RWPE2 (cell line): Measurements from ENCODE around the gene GMCL2.

ENCODE experiments used
- ATAC-seq: fragments of 200-7000 bp; cut with Tn5 transposase; 3 replicates; pipeline ENCODE4 v1.9.1; 2021; ENCODE audit warnings: low read depth
- DNase-seq: peaks from one replicate; pipeline ENCODE4 v3.0.0-alpha.2; 2020; ENCODE audit warnings: low spot score
- H3K27ac ChIP-seq: fragments of 450-650 bp; 2 replicates; pipeline ENCODE4 v1.5.1; 2017; ENCODE audit warnings: mild to moderate bottlenecking; ENCODE audit not compliant: poor library complexity, severe bottlenecking
- H3K27me3 ChIP-seq: fragments of 250-450 bp; sonication (Bioruptor Pico); 2 replicates; pipeline ENCODE4 v1.5.1; 2021; ENCODE audit warnings: mild to moderate bottlenecking, moderate library complexity; ENCODE audit not compliant: insufficient read depth, poor library complexity, severe bottlenecking
- H3K36me3 ChIP-seq: fragments of 250-450 bp; sonication (Bioruptor Pico); 2 replicates; pipeline ENCODE4 v1.5.1; 2020; ENCODE audit warnings: low read depth, mild to moderate bottlenecking, moderate library complexity
- H3K4me1 ChIP-seq: fragments of 250-450 bp; sonication (Bioruptor Pico); 2 replicates; pipeline ENCODE4 v1.5.1; 2021; ENCODE audit warnings: mild to moderate bottlenecking, moderate library complexity; ENCODE audit not compliant: insufficient read depth, poor library complexity, severe bottlenecking
- H3K4me3 ChIP-seq: fragments of 250-450 bp; sonication (Bioruptor Pico); 2 replicates; pipeline ENCODE4 v1.5.1; 2021; ENCODE audit warnings: mild to moderate bottlenecking, moderate library complexity; ENCODE audit not compliant: severe bottlenecking
- H3K9me3 ChIP-seq: fragments of 250-450 bp; sonication (Bioruptor Pico); 2 replicates; pipeline ENCODE4 v1.5.1; 2021; ENCODE audit warnings: mild to moderate bottlenecking, moderate library complexity; ENCODE audit not compliant: severe bottlenecking
- TF ChIP-seq, protein P1 (sequence below): fragments of 450-650 bp; IDR thresholded peaks from one replicate; pipeline ENCODE4 v1.5.1; 2017; ENCODE audit warnings: mild to moderate bottlenecking, moderate library complexity; ENCODE audit not compliant: poor library complexity, severe bottlenecking

The GMCL2 gene

DNA sequence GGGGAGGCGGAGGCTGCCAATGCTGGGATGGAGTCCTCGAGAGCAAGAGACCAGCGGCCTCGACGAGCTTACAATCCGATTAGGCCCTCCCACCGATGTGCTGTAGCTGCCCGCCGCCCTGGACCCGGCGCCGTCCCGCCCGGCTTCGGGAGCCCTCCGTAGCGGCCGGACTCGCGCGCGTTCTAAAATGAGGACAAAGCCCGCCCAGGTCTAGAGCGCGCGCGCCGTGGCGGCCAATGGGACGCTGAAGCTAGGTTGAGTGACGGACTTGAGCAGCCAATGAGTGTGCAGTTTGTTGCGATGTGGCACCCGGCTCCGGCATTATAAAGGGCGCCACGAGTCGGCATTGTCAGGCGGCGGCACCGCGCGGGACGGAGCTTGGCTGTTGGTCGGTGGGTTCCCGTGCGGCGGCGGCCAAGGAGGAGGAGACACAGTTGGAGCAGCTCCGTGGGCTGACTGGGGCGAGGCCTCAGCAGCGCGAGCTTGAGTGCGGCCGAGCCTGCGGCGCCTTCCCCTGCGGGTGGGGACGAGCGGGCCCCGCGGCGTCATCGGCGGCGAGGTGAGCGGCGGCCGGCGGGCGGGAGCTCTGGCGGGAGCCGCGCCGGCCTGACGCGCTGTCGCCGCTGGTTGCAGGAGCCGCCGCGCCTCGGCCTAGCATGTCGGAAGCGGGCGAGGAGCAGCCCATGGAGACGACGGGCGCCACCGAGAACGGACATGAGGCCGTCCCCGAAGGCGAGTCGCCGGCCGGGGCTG is 17.2 kb upstream of the GMCL2 start, which contains the start of gene HNRNPAB:
HNRNPAB (plus strand) TSS at position 352 of the 753 bp plus-strand sequence; CDS start at position 657, 305 bp downstream.
- H3K27me3 ChIP-seq, result no peaks in the 10 kb centered on the region
- peak within 1 kb of the TSS; percentile 94 for H3K4me3 ChIP-seq
- ATAC-seq (peak; percentile 83), DNase-seq (peak; percentile 95)
- peaks cover 41% of the 10 kb centered on the region for H3K36me3 ChIP-seq
- H3K4me1 ChIP-seq, result peaks cover 20% of the 10 kb centered on the region
- H3K27ac ChIP-seq, result peak within 1 kb of the TSS; percentile 85
- H3K9me3 ChIP-seq, result no peaks in the 10 kb centered on the region
- TF ChIP-seq, protein P1, sequence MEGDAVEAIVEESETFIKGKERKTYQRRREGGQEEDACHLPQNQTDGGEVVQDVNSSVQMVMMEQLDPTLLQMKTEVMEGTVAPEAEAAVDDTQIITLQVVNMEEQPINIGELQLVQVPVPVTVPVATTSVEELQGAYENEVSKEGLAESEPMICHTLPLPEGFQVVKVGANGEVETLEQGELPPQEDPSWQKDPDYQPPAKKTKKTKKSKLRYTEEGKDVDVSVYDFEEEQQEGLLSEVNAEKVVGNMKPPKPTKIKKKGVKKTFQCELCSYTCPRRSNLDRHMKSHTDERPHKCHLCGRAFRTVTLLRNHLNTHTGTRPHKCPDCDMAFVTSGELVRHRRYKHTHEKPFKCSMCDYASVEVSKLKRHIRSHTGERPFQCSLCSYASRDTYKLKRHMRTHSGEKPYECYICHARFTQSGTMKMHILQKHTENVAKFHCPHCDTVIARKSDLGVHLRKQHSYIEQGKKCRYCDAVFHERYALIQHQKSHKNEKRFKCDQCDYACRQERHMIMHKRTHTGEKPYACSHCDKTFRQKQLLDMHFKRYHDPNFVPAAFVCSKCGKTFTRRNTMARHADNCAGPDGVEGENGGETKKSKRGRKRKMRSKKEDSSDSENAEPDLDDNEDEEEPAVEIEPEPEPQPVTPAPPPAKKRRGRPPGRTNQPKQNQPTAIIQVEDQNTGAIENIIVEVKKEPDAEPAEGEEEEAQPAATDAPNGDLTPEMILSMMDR, result no peak

DNA sequence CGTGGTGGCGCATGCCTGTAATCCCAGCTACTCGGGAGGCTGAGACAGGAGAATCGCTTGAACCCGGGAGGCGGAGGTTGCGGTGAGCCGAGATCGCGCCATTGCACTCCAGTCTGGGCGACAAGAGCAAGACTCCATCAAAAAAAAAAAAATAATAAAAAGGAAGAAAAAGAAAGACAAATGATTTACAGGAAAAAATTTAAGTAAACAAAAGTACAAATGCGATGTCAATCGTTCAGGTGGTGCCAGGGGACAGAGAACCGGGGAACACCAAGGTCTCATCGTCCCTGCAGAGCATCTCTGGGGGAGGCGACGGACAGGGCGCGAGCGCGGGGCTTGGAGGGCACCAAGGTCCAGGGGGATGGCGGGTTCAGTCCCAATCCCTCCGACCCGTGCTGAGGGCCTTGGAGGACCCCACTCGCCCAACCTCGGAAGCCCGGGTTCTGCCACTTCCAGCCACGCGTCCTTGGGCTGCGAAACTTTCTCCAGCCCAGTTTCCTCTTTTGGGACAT is 16.6 kb upstream of the GMCL2 start:
- ATAC-seq (peak; percentile 1; the same call in 1 of the 3 replicates), DNase-seq (no peak)
- Histone ChIP-seq H3K36me3 (peaks cover 34% of the 10 kb centered on the region), H3K4me1 (peaks cover 20% of the 10 kb centered on the region), H3K9me3 (no peaks in the 10 kb centered on the region), H3K4me3 (peak overlapping the region; percentile 94), H3K27me3 (no peaks in the 10 kb centered on the region), H3K27ac (peak overlapping the region; percentile 85)
- TF ChIP-seq, protein P1, result no peak

DNA sequence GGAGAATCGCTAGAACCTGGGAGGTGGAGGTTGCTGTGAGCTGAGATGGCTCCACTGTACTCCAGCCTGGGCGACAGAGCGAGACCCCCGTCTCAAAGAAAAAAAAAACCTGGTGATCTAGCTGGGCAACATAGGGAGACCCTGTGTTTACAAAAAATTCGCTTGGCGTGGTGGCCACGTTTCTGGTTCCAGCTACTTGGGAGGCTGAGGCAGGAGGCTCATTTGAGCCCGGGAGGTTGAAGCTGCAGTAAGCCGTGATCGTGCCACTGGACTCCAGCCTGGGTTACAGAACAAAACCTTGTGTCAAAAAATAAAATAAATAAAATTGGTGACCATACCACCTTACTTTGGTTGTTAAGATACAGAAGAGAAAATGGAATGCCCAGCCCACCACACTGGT is 15.4 kb upstream of the GMCL2 start:
- DNase-seq, result peak; percentile 29
- no peaks in the 10 kb centered on the region for H3K9me3 ChIP-seq
- no peaks in the 10 kb centered on the region for H3K27me3 ChIP-seq
- no peak for ATAC-seq
- no peak overlapping the region for H3K4me3 ChIP-seq
- peaks cover 23% of the 10 kb centered on the region for H3K36me3 ChIP-seq
- H3K4me1 ChIP-seq, result peaks cover 20% of the 10 kb centered on the region
- H3K27ac ChIP-seq, result no peak overlapping the region
- TF ChIP-seq, protein P1, result no peak

DNA sequence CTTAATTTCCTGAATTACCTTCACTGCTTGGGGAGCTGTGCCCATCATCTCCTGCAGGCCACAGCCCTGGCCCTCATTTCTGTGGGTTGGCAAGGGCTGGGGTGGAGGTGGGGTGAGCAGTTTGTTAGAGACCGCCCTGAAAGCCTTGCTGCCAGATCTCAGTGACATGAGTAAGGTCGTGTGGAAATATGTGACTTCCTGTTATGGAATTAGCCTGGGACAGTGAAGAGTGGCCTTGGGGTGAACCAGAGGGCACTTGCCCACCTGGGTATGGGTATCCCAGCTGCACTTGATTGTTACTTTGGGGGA is 14.7 kb upstream of the GMCL2 start:
- H3K27ac ChIP-seq, result no peak overlapping the region
- TF ChIP-seq, protein P1, result no peak
- DNase-seq, result peak; percentile 31
- H3K9me3 ChIP-seq, result no peaks in the 10 kb centered on the region
- no peaks in the 10 kb centered on the region for H3K27me3 ChIP-seq
- H3K4me3 ChIP-seq, result no peak overlapping the region
- H3K36me3 ChIP-seq, result peaks cover 16% of the 10 kb centered on the region
- H3K4me1 ChIP-seq, result peaks cover 20% of the 10 kb centered on the region
- ATAC-seq, result no peak
